Measurements from ENCODE around the gene HKDC1. TPM values are rescaled to one million over a fixed set of nuclear protein-coding genes. Genes with fewer than 3 reads are reported as not detected.

HKDC1 gene
- total and polyA plus RNA-seq, 8 donors, result 0.10 to 5.8 (median 0.29) TPM; not detected in 1

GRCh38 chr10:69225681-69226080 lies 5.5 kb downstream of the HKDC1 start:
- H3K27me3 ChIP-seq, result peaks cover 0 to 7% (median 0%) of the 10 kb centered on the region in 3 donors
- H3K4me1 ChIP-seq, result peaks cover 4 to 46% (median 18%) of the 10 kb centered on the region in 4 donors
- 78 to 93% (median 86%) methylated on average over 9 to 10 of the region's 10 CpGs for WGBS, 5 donors
- TF ChIP-seq CTCF (IDR thresholded peaks at IDR 0.05) (no peak), POLR2A (IDR thresholded peaks at IDR 0.05) (no peak), POLR2AphosphoS5 (IDR thresholded peaks at IDR 0.05) (no peak), EP300 (IDR thresholded peaks at IDR 0.05) (no peak)
- intact Hi-C loops (cut with DNase I; ENCODE audit: low total_unique reads), result no loop called here
- H3K4me3 ChIP-seq, result no peak overlapping the region
- no peak for DNase-seq
- no peaks in the 10 kb centered on the region for H3K9me3 ChIP-seq
- H3K27ac ChIP-seq, result peak overlapping the region in 1 of 5 donors; percentile 14
- no peaks in the 10 kb centered on the region for H3K36me3 ChIP-seq

GRCh38 chr10:69226919-69227450 lies 6.9 kb downstream of the HKDC1 start:
- no peak for DNase-seq
- Histone ChIP-seq H3K9me3 (no peaks in the 10 kb centered on the region), H3K4me3 (no peak overlapping the region), H3K27me3 (no peaks in the 10 kb centered on the region), H3K27ac (no peak overlapping the region), H3K36me3 (no peaks in the 10 kb centered on the region), H3K4me1 (peaks cover under 1 to 38% (median 16%) of the 10 kb centered on the region in 4 donors)
- intact Hi-C loops (cut with DNase I; ENCODE audit: low total_unique reads), result no loop called here
- no peak for TF ChIP-seq POLR2AphosphoS5 (IDR thresholded peaks at IDR 0.05)
- no peak for TF ChIP-seq CTCF (IDR thresholded peaks at IDR 0.05)
- TF ChIP-seq EP300 (IDR thresholded peaks at IDR 0.05), result no peak
- TF ChIP-seq POLR2A (IDR thresholded peaks at IDR 0.05), result no peak
- 81 to 94% (median 90%) methylated on average over 10 to 14 of the region's 14 CpGs for WGBS, 5 donors

GRCh38 chr10:69228151-69228550 lies 8.0 kb downstream of the HKDC1 start:
- Histone ChIP-seq H3K36me3 (no peaks in the 10 kb centered on the region), H3K27ac (peak overlapping the region in 1 of 5 donors; percentile 77), H3K4me1 (peaks cover 0 to 26% (median 12%) of the 10 kb centered on the region in 4 donors), H3K4me3 (no peak overlapping the region), H3K27me3 (no peaks in the 10 kb centered on the region), H3K9me3 (no peaks in the 10 kb centered on the region)
- no peak for TF ChIP-seq POLR2AphosphoS5 (IDR thresholded peaks at IDR 0.05)
- TF ChIP-seq CTCF (IDR thresholded peaks at IDR 0.05), result no peak
- no peak for TF ChIP-seq EP300 (IDR thresholded peaks at IDR 0.05)
- no peak for TF ChIP-seq POLR2A (IDR thresholded peaks at IDR 0.05)
- intact Hi-C loops (cut with DNase I; ENCODE audit: low total_unique reads), result no loop called here
- DNase-seq, result no peak
- 50 to 97% (median 82%) methylated on average over 2 of the region's 2 CpGs for WGBS, 5 donors

GRCh38 chr10:69229616-69229916 lies 9.4 kb downstream of the HKDC1 start:
- no peak overlapping the region for H3K4me3 ChIP-seq
- peaks cover 0 to 20% (median 11%) of the 10 kb centered on the region in 4 donors for H3K4me1 ChIP-seq
- peak overlapping the region; percentile 46 to 77 (median 71) for H3K27ac ChIP-seq
- H3K36me3 ChIP-seq, result no peaks in the 10 kb centered on the region
- H3K9me3 ChIP-seq, result no peaks in the 10 kb centered on the region
- no peak for TF ChIP-seq CTCF (IDR thresholded peaks at IDR 0.05)
- no peak for TF ChIP-seq EP300 (IDR thresholded peaks at IDR 0.05)
- TF ChIP-seq POLR2AphosphoS5 (IDR thresholded peaks at IDR 0.05), result no peak
- TF ChIP-seq POLR2A (IDR thresholded peaks at IDR 0.05), result no peak
- WGBS, 5 donors, result 64 to 76% (median 71%) methylated on average over 8 of the region's 8 CpGs
- DNase-seq, result no peak
- H3K27me3 ChIP-seq, result no peaks in the 10 kb centered on the region
- intact Hi-C loops (cut with DNase I; ENCODE audit: low total_unique reads), result no loop called here
